GM21717 (cell line): ENCODE data around the gene FBXO11.
A peak's percentile ranks its signal among the peaks of the same experiment; 100 is the strongest.

Experiments used
- ATAC-seq: cut with Tn5 transposase; IDR thresholded peaks from one replicate; pipeline ENCODE4 v1.9.1; 2021; ENCODE audit warnings: mild to moderate bottlenecking, moderate library complexity; ENCODE audit not compliant: unreplicated experiment

FBXO11 gene

DNA sequence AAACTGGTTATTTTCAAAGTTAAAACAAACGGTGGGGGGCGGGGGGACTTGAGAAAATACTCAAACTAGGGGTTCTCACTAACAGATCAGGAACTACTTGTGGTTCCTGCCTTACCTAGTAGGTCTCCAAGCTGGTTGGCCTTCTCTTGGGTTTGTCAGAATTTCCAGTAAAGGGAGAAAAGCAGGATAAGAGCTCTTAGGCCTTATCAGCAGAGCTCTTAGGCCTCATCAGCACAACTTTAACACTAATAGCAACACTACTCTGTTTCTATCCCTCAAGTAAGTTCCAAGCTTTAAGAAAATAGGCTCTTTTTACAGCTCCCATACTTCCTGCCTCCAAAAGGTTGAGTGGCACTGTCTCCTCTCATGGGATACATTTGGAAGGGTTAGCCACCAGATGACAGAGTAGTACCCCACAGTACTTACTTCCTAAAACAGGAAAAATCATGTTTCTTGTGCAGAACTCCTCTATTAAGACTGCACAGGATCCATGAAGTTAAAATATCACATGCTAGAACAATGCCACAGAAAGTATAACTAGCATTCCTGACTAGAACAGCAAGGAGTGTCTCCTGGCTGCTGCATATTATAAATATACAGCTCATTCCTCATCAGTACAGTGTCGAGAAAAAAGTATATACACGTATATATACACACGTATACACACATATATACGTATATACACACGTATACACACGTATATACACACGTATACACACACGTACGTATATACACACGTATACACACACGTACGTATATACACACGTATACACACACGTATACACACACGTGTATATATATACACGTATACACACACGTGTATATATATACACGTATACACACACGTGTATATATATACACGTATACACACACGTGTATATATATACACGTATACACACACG is 6.1 kb downstream of the FBXO11 start:
- ATAC-seq = no peak

DNA sequence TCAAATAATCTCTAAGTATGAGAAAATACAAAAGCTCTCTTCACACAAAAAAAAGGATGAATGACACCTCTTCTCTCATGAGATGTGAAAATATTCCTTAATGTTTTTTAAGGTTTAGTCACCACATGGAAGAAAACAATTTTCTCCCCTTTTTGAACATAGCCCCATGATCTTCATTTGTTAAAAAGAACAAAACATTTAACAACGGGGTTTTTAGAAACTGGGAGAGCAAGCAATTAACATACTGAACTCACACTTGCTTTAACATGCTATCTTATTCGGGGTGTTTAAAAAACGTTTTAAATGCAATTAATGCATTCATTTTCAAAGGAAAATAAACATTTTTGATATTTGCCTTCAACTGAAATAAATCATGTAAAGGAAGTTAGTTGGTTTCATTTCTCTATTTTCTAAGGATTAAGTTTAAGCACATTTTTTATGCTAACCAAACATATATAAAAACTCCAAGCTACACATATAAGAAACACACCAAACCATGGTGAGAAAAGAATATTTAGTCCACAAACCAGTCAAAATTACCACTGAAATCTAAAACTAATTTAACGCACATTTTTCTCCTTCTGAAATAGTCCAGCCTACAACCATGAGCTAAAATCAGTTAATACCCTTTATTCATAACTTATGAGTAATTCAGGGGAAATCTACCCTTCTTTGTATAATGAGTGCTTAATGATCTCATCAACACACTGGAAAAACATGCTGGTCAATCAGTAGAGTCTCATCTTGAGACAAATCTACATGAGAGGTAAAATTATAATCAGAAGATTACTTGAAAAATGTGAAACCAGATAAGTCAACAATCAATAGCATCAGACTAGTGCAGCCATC is 8.2 kb downstream of the FBXO11 start:
- no peak for ATAC-seq

DNA sequence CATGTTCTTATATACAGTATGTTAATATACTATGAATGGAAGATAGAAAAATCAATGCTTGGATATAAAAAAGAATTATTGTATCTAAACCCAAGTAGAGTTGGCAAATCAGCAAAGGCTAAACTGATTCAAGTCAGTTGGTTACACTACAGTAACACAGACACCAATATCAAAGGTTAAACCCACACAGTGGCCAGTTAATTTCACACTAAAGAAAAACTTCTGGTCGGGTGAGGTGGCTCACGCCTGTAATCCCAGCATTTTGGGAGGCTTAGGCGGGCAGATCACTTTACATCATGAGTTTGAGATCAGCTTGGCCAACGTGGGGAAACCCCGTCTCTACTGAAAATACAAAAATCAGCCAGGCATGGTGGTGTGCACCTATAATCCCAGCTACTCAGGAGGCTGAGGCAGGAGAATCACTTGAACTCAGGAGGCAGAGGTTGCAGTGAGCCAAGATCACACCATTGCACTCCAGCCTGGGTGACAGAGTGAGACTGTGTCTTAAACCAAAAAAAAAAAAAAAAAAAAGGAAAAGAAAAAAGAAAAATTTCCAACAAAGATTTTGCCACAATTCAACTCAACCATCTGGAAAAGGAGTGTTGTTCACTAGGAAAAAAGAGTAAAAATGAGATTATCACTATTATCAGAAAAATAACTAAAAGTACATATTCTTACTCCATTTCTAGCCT is 9.0 kb downstream of the FBXO11 start:
- peak; percentile 44 for ATAC-seq

DNA sequence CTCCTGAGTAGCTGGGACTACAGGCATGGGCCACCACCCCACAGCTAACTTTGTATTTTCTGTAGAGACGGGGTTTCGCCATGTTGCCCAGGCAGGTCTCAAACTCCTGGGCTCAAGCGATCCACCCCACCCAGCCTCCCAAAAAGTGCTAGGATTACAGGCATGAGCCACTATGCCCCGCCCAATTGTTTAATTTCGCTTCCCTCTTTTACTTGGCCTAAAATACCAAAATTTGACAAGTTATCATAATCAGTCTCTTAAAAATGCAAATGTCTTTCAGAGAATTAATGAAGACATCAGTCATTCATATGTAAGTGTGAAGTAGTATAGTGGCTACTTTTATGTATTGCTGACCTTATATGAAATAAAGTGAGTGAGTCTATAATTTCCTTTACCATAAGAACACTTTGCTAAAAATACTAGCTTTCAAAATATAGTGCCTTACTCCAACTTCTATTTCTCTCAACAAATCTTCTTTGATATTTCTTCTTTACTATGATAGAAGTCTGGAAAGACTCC is 9.8 kb downstream of the FBXO11 start:
- no peak for ATAC-seq

DNA sequence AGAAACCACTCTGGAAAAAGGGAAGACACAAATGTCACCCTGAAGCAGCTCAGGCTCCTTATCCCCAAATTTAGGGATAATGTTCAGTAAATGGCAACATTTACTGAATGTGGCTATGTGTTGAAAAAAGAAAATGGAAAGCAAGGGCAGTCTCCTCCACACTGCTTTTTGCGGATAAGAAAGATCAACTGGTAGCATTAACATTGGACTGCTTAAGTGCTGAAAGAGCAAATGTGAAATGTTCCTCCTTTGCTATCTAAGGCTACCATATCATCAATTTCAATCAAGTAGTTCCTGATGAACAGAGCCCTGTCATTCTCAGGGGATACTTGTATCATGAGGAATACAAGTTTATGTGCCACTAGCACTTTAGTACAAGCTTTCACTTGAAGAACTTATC is 12.5 kb downstream of the FBXO11 start:
- no peak for ATAC-seq

DNA sequence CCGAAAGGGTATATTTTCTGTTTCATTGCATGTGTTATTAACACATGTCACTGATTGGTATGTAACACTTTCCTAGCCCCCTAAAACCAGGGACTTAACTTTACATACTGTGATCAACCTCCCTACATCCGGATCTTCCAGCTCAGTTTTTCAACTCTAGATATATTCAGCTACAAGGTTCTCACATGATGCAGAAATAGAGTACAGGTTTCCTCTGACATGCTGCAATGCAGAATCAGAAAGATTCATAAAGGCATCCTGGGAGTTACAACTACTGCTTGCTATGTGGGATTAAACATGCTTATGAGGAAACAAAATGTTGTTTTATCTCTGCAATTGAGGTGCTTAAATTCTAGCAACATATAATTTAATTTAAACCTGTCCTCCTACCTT is 14.0 kb downstream of the FBXO11 start:
- no peak for ATAC-seq

- no peak for ATAC-seq
Measured at GRCh38 chr2:47891369-47892337, 14.6 kb downstream of the FBXO11 start.

DNA sequence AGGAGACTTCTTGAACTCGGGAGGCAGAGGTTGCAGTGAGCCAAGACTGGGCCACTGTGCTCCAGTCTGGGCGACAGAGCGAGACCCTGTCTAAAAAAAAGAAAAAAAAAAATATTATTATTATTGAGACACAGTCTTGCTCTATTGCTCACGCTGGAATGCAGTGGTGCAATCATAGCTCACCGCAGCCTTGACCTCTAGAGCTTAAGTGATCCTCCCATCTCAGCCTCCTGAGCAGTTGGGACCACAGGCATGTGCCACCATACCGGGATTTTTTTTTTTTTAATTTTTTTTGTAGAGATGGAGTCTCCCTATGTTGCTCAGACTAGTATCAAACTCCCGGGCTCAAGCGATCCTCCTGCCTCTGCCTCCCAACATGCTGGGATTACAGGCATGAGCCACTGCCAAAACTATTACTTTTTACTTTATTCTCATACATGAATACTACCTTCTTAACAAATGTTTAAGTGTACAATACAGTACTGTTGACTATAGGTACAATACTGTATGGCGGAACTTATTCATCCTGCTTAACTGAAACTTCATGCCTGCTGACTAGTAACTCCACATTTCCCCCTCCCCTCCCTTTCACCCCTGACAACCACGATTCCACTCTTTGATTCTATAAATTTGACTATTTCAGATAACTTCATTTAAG is 15.5 kb downstream of the FBXO11 start:
- no peak for ATAC-seq

DNA sequence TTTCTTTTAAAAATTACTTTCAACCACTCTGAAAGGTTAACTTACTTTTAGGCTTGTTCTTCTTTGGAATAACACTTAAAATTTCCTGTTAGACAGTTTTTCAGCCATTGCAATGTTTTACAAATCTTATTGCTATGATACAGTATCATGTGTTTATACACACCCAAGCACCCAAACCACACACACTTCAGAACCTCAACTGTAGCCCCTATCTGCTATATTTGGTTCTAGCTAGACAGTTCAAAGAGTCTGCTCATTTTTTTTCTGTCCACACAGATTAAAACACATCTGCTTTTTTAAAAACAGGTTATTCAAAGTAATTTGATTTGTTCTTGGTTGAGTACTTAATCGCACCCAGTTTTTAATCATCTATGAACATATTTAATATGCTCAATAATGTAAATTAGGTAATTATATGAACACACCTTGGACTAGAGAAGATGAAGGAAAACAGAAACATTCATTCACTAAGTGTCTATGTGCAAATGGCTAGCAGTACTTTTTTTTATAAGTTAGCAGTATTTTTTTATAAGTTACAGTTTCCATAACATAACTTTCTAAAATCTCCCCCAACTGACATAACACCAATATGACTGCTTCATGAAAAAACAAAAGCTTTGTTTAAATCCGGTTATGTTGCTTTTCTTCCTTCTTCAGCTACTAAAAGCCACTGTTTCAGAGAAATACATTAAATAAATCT is 17.6 kb downstream of the FBXO11 start:
- no peak for ATAC-seq

- no peak for ATAC-seq
Measured at GRCh38 chr2:47876912-47877311, 29.4 kb downstream of the FBXO11 start.

DNA sequence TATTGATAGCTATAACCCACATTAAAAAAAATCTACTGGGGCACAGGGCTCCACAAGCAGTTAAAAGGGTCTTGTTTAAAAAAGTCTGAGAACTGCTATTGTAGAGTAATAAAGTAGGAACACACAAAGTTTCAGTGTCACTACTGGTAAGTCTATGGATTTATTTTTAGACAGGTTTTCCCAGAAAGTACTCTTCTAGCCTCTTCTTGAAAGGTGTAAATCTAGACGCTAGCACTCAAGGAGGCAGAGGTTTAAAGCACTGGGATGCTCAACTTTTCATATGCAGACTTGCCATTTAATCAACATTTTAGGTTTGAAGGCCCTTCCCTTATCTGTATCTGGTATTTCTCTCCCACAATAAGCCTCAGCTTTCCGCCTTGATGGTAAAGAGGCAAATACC is 33.4 kb downstream of the FBXO11 start:
- no peak for ATAC-seq

DNA sequence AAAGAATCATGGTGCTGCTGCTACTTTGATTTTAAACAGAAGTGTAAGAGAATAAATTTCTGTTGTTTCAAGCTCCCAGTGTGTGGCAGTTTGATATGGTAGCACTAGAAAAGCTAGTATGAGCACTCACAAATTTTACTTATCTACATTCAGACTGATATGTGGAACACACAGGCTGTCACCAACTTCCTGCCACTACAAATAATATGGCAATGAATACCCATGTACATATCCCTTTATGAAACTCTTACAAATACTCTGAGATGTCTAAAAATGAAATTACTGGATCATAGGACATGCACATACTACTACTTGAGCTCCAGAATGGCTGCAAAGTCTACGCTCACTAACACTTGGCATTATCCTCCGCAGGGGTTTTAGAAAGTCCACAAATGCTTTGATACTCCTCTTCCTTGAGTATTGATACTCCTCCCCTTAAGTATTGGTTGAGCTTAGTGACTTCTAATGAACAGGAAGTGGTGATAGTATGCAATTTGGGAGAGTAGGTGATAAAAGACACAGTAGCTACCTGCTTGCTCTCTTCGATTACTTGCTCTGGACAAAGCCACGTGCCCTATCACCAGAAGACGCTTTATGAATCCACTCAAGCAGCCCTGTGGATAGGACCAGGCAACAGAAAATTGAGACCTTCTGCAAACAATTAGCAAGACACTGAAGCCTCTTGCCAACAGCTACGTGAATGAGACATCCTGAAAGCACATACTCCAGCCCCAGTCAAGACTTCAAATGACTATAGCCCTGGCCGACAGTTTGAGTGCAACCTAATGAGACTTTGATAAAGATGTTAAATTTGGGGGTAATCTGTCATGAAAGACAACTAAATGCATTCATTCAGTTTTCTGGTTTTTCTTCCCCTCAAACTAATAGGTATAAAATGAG is 35.4 kb downstream of the FBXO11 start:
- ATAC-seq = no peak

- no peak for ATAC-seq
Measured at GRCh38 chr2:47869859-47870595, 36.3 kb downstream of the FBXO11 start.

DNA sequence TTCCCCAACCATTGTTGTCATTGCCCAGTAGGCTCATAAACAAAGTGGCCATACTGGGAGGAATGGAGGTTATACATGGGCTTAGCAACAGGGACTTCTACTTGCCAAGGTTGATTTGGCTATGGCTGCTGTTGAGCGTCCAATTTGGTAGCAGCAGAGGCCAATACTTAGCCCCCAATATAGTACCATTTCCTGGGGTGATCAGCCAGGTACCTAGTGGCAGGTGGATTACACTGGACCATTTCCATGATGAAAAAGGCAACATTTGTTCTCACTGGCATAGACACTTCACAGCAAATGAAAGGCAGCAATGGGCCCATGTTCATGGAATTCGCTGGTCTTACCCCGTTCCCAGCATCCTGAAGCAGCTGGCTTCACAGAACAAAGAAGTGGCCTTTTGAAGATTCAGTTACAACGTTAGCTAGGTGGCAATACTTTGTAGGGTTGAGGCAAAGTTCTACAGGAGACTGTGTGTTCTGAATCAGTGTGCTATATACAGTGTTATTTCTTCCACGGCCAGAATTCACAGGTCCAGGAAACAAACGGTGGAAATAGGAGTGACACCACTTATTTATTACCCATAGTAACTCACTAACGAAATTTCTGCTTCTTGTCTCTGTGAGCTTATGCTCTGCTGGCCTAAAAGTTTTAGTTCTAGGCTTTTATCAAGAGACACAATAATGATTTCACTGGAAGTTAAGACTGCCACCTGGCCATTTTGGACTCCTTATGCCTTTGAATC is 37.5 kb downstream of the FBXO11 start:
- ATAC-seq = no peak

DNA sequence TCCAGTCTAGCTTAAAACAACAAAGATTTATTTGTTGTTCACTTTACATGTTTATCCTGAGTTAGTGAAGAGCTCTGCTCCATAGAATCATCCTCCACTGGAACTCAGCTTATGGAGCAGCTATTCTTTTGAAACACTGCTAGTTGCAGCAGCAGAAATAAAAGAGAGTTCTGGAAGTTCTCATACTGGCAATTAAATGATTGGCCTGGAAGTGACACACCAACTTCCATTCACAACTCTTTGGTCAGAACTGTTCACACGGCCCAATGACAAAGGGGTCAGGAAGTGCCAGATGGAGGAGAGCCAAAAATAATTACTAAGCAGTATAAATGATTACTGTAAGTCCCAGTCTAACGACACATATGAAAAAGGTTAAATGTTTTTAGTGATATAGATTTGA is 39.1 kb downstream of the FBXO11 start:
- ATAC-seq = no peak

DNA sequence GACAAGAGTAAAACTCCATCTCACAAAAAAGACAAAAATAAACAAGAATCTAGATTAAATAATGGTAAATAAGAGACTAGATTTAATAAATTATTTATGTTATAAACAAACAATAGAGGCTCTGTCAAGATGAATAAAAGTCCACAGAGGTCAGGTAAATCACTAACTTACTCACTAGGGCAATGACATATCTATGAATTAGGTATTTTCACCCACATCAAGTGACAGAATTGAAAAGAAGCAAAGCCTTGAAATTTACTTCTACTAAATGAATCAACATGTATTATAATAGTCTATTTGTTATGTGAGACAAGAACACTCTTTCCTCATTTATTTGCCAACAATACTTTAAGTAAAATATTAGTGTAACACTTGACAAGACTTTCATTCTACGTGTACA is 41.7 kb downstream of the FBXO11 start:
- ATAC-seq = no peak

- ATAC-seq = no peak
Measured at GRCh38 chr2:47862949-47863348, 43.3 kb downstream of the FBXO11 start.
